GM12878 (cell line): ENCODE data around the gene AKAP13.

Experiments used
- EZH2 ChIP-seq: IDR thresholded peaks from 2 replicates; pipeline ENCODE4 v1.6.1; 2012; ENCODE audit warnings: low read depth, mild to moderate bottlenecking, control low read depth, inconsistent platforms, low read length, borderline replicate concordance; ENCODE audit not compliant: control insufficient read depth
- FOXK2 ChIP-seq: fragments of 450-650 bp; IDR thresholded peaks from 2 replicates; pipeline ENCODE4 v1.6.1; 2017; ENCODE audit warnings: mild to moderate bottlenecking, moderate library complexity
- GABPA ChIP-seq: IDR thresholded peaks from 2 replicates; pipeline ENCODE4 v1.6.1; 2014; ENCODE audit warnings: antibody characterized with exemption, low read depth, mild to moderate bottlenecking, inconsistent platforms
- HDAC6 ChIP-seq: fragments of 200-600 bp; sonication (generic); IDR thresholded peaks from one replicate; pipeline ENCODE4 v1.8.0; 2017; ENCODE audit warnings: antibody characterized with exemption; ENCODE audit not compliant: unreplicated experiment
- NFXL1 ChIP-seq: fragments of 450-650 bp; IDR thresholded peaks from 2 replicates; pipeline ENCODE4 v1.6.1; 2017; ENCODE audit warnings: antibody characterized with exemption, mild to moderate bottlenecking, borderline replicate concordance
- PAX5 ChIP-seq: IDR thresholded peaks from 2 replicates; pipeline ENCODE4 v1.6.1; 2011; ENCODE audit warnings: low read depth, low read length, borderline replicate concordance
- POLR2A ChIP-seq: IDR thresholded peaks from 2 replicates; pipeline ENCODE4 v1.6.1; 2011; ENCODE audit warnings: low read depth, mild to moderate bottlenecking, low read length
- POLR2AphosphoS2 ChIP-seq: IDR thresholded peaks from 2 replicates; pipeline ENCODE4 v1.6.1; 2011; ENCODE audit warnings: low read depth, mild to moderate bottlenecking, low read length, improper control_type of control experiment, moderate library complexity
- SRF ChIP-seq, 2 experiments: IDR thresholded peaks; 2 replicates each; pipeline ENCODE4 v1.6.1; 2011; ENCODE audit warnings: low read depth in 2 of 2, low read length in 2 of 2, mild to moderate bottlenecking in 1 of 2, moderate library complexity in 1 of 2
- ZNF207 ChIP-seq: fragments of 450-650 bp; IDR thresholded peaks from 2 replicates; pipeline ENCODE4 v1.6.1; 2014; ENCODE audit warnings: antibody characterized with exemption, mild to moderate bottlenecking, borderline replicate concordance
- TF ChIP-seq, protein P1 (sequence below), 3 experiments: IDR thresholded peaks in 2 of 3; conservative IDR thresholded peaks in 1 of 3; 2 replicates each; pipeline ENCODE4 v1.5.1; 2011; ENCODE audit warnings: low read depth in 3 of 3, low read length in 3 of 3, mild to moderate bottlenecking in 3 of 3, control low read depth in 2 of 3, moderate library complexity in 2 of 3, inconsistent platforms in 1 of 3, mixed read lengths in 1 of 3; ENCODE audit not compliant: control insufficient read depth in 2 of 3, insufficient read depth in 1 of 3; ENCODE audit errors: extremely low read depth in 1 of 3
- TF ChIP-seq, protein P2 (sequence below): IDR thresholded peaks from 2 replicates; pipeline ENCODE4 v1.6.1; 2012; ENCODE audit warnings: low read depth, low read length, improper control_type of control experiment

GRCh38 chr15:85593809-85594445 is 213.5 kb downstream of the AKAP13 start:
- TF ChIP-seq, protein P1, sequence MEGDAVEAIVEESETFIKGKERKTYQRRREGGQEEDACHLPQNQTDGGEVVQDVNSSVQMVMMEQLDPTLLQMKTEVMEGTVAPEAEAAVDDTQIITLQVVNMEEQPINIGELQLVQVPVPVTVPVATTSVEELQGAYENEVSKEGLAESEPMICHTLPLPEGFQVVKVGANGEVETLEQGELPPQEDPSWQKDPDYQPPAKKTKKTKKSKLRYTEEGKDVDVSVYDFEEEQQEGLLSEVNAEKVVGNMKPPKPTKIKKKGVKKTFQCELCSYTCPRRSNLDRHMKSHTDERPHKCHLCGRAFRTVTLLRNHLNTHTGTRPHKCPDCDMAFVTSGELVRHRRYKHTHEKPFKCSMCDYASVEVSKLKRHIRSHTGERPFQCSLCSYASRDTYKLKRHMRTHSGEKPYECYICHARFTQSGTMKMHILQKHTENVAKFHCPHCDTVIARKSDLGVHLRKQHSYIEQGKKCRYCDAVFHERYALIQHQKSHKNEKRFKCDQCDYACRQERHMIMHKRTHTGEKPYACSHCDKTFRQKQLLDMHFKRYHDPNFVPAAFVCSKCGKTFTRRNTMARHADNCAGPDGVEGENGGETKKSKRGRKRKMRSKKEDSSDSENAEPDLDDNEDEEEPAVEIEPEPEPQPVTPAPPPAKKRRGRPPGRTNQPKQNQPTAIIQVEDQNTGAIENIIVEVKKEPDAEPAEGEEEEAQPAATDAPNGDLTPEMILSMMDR (IDR thresholded peaks at IDR 0.05 in 2 of 3, conservative IDR thresholded peaks at IDR 0.05 in 1 of 3; ENCODE audit: control insufficient read depth in 2 of 3, extremely low read depth in 1 of 3, insufficient read depth in 1 of 3, low read depth in 3 of 3, low read length in 3 of 3) = no peak
- TF ChIP-seq FOXK2 (no peak), POLR2A (no peak), NFXL1 (no peak), POLR2AphosphoS2 (no peak), PAX5 (no peak), HDAC6 (no peak), EZH2 (no peak), ZNF207 (no peak), SRF (IDR thresholded peaks at IDR 0.05; ENCODE audit: low read depth in 2 of 2, low read length in 2 of 2) (no peak), GABPA (no peak)
- TF ChIP-seq, protein P2, sequence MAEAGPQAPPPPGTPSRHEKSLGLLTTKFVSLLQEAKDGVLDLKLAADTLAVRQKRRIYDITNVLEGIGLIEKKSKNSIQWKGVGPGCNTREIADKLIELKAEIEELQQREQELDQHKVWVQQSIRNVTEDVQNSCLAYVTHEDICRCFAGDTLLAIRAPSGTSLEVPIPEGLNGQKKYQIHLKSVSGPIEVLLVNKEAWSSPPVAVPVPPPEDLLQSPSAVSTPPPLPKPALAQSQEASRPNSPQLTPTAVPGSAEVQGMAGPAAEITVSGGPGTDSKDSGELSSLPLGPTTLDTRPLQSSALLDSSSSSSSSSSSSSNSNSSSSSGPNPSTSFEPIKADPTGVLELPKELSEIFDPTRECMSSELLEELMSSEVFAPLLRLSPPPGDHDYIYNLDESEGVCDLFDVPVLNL = no peak
